OCI-LY7 (cell line): Measurements from ENCODE around the gene GLRX3.

Experiments used
- EZH2phosphoT487 ChIP-seq: fragments of 200-600 bp; sonication (generic); IDR thresholded peaks from 2 replicates; pipeline ENCODE4 v1.6.1; 2018; ENCODE audit warnings: low read depth, borderline replicate concordance, mild to moderate bottlenecking, mixed run types, antibody characterized with exemption, low read length, moderate library complexity, mixed read lengths
- TF ChIP-seq, protein P1 (sequence below): fragments of 200-600 bp; sonication (generic); conservative IDR thresholded peaks from 2 replicates; pipeline ENCODE4 v1.5.1; 2014; ENCODE audit warnings: mild to moderate bottlenecking, antibody characterized with exemption, low read length, moderate library complexity, mixed read lengths

- TF ChIP-seq, protein P1, sequence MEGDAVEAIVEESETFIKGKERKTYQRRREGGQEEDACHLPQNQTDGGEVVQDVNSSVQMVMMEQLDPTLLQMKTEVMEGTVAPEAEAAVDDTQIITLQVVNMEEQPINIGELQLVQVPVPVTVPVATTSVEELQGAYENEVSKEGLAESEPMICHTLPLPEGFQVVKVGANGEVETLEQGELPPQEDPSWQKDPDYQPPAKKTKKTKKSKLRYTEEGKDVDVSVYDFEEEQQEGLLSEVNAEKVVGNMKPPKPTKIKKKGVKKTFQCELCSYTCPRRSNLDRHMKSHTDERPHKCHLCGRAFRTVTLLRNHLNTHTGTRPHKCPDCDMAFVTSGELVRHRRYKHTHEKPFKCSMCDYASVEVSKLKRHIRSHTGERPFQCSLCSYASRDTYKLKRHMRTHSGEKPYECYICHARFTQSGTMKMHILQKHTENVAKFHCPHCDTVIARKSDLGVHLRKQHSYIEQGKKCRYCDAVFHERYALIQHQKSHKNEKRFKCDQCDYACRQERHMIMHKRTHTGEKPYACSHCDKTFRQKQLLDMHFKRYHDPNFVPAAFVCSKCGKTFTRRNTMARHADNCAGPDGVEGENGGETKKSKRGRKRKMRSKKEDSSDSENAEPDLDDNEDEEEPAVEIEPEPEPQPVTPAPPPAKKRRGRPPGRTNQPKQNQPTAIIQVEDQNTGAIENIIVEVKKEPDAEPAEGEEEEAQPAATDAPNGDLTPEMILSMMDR: no peak
- no peak for TF ChIP-seq EZH2phosphoT487
Measured at GRCh38 chr10:130111852-130112180, 24.4 kb upstream of the GLRX3 start.
